Fibroblast of mammary gland (primary cell): ENCODE results near the gene PPP2R2D.

Source experiments
- DNase-seq: peaks from one replicate; pipeline ENCODE4 v3.0.0-alpha.2; 2010; ENCODE audit warnings: low read depth
- H3K4me3 ChIP-seq: 2 replicates; pipeline ENCODE4 v1.5.1; 2011; ENCODE audit warnings: low read depth, mild to moderate bottlenecking, low read length, moderate library complexity; ENCODE audit not compliant: control insufficient read depth
- CTCF ChIP-seq: conservative IDR thresholded peaks from 2 replicates; pipeline ENCODE4 v1.5.1; 2011; ENCODE audit warnings: low read depth, low read length, inconsistent platforms; ENCODE audit not compliant: control insufficient read depth, insufficient read depth

PPP2R2D gene

GRCh38 chr10:132002004-132002403 is 101.2 kb downstream of the PPP2R2D start:
- no peak for DNase-seq
- no peak overlapping the region for H3K4me3 ChIP-seq
- no peak for TF ChIP-seq CTCF

GRCh38 chr10:132003282-132003924 is 102.6 kb downstream of the PPP2R2D start:
- no peak for TF ChIP-seq CTCF
- no peak for DNase-seq
- H3K4me3 ChIP-seq: no peak overlapping the region

GRCh38 chr10:132004052-132004451 is 103.2 kb downstream of the PPP2R2D start:
- no peak for DNase-seq
- H3K4me3 ChIP-seq: no peak overlapping the region
- no peak for TF ChIP-seq CTCF

- DNase-seq: no peak
- H3K4me3 ChIP-seq: no peak overlapping the region
Measured at GRCh38 chr10:132005147-132005546, 104.3 kb downstream of the PPP2R2D start.

GRCh38 chr10:132006966-132007365 is 106.2 kb downstream of the PPP2R2D start:
- TF ChIP-seq CTCF: no peak
- no peak for DNase-seq
- H3K4me3 ChIP-seq: no peak overlapping the region

More at GRCh38 chr10:132005147-132005546, 104.3 kb downstream of the PPP2R2D start:
- no peak for TF ChIP-seq CTCF

- no peak for TF ChIP-seq CTCF
- no peak for DNase-seq
- no peak overlapping the region for H3K4me3 ChIP-seq
Measured at GRCh38 chr10:132007681-132008080, 106.9 kb downstream of the PPP2R2D start.
